ENCODE measurements around the gene ABCA7. TPM values are rescaled to one million over a fixed set of nuclear protein-coding genes. Genes with fewer than 3 reads are reported as not detected.

ABCA7 gene
- polyA plus RNA-seq, 1 donor from 2014 or later = 51.8 TPM

DNA sequence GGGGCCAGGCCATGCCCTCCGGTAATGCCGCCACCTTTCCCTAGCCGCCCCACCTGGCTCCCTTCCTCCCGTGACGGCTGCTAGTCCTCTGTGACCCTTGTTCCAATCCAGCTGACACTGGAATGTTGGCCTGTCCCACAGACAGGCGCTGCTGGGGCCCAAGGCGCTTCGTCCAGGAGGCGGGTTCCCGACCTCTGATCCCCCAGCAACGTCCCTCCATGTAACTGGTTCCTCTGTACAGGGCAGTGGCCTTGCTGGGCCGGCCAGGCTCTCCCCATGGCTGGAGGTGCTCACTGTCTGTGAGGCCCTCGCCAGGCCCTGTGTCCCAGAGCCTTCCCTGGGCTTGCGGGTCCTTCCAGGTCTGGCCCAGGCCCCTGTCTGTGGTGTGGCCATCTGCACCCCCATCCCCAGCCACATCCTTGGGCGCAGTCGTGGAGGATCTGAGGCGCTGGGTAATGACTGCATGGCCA is 46.5 kb upstream of the ABCA7 start:
- Histone ChIP-seq H3F3A (ENCODE audit: insufficient read depth, low read length, poor library complexity, severe bottlenecking) (no peaks in the 10 kb centered on the region), H2AFZ (ENCODE audit: low read depth, low read length) (no peak overlapping the region), H3K79me2 (replicated peaks; ENCODE audit: insufficient read depth, low read length) (no peaks in the 10 kb centered on the region), H3K36me3 (ENCODE audit: insufficient read depth, low read length) (no peaks in the 10 kb centered on the region), H3K9me2 (ENCODE audit: insufficient read depth, low read length) (no peaks in the 10 kb centered on the region), H3K4me3 (ENCODE audit: low read length) (no peak overlapping the region), H4K20me1 (ENCODE audit: insufficient read depth) (no peaks in the 10 kb centered on the region), H3K9ac (ENCODE audit: low read length) (no peak overlapping the region), H3K27me3 (ENCODE audit: insufficient read depth, low read depth, low read length) (no peaks in the 10 kb centered on the region), H3K27ac (ENCODE audit: low read length) (no peak overlapping the region), H3K9me3 (ENCODE audit: low read length) (no peaks in the 10 kb centered on the region), H3K4me2 (ENCODE audit: low read length) (no peak overlapping the region)
- TF ChIP-seq RAD21 (conservative IDR thresholded peaks at IDR 0.05) (no peak), MXI1 (conservative IDR thresholded peaks at IDR 0.05; ENCODE audit: poor library complexity, severe bottlenecking) (no peak), EZH2 (IDR thresholded peaks at IDR 0.05; ENCODE audit: borderline replicate concordance, insufficient read depth, low read length, poor library complexity, severe bottlenecking) (no peak), POLR2AphosphoS5 (IDR thresholded peaks at IDR 0.05) (no peak), EP300 (conservative IDR thresholded peaks at IDR 0.05; ENCODE audit: poor library complexity, severe bottlenecking) (no peak), SMC3 (conservative IDR thresholded peaks at IDR 0.05; ENCODE audit: poor library complexity) (no peak), TAF1 (IDR thresholded peaks at IDR 0.05; ENCODE audit: low read depth) (no peak)
- TF ChIP-seq, protein P1, sequence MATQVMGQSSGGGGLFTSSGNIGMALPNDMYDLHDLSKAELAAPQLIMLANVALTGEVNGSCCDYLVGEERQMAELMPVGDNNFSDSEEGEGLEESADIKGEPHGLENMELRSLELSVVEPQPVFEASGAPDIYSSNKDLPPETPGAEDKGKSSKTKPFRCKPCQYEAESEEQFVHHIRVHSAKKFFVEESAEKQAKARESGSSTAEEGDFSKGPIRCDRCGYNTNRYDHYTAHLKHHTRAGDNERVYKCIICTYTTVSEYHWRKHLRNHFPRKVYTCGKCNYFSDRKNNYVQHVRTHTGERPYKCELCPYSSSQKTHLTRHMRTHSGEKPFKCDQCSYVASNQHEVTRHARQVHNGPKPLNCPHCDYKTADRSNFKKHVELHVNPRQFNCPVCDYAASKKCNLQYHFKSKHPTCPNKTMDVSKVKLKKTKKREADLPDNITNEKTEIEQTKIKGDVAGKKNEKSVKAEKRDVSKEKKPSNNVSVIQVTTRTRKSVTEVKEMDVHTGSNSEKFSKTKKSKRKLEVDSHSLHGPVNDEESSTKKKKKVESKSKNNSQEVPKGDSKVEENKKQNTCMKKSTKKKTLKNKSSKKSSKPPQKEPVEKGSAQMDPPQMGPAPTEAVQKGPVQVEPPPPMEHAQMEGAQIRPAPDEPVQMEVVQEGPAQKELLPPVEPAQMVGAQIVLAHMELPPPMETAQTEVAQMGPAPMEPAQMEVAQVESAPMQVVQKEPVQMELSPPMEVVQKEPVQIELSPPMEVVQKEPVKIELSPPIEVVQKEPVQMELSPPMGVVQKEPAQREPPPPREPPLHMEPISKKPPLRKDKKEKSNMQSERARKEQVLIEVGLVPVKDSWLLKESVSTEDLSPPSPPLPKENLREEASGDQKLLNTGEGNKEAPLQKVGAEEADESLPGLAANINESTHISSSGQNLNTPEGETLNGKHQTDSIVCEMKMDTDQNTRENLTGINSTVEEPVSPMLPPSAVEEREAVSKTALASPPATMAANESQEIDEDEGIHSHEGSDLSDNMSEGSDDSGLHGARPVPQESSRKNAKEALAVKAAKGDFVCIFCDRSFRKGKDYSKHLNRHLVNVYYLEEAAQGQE (IDR thresholded peaks at IDR 0.05; ENCODE audit: borderline replicate concordance) = no peak
- TF ChIP-seq, protein P2, sequence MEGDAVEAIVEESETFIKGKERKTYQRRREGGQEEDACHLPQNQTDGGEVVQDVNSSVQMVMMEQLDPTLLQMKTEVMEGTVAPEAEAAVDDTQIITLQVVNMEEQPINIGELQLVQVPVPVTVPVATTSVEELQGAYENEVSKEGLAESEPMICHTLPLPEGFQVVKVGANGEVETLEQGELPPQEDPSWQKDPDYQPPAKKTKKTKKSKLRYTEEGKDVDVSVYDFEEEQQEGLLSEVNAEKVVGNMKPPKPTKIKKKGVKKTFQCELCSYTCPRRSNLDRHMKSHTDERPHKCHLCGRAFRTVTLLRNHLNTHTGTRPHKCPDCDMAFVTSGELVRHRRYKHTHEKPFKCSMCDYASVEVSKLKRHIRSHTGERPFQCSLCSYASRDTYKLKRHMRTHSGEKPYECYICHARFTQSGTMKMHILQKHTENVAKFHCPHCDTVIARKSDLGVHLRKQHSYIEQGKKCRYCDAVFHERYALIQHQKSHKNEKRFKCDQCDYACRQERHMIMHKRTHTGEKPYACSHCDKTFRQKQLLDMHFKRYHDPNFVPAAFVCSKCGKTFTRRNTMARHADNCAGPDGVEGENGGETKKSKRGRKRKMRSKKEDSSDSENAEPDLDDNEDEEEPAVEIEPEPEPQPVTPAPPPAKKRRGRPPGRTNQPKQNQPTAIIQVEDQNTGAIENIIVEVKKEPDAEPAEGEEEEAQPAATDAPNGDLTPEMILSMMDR (IDR thresholded peaks at IDR 0.05; ENCODE audit: poor library complexity, severe bottlenecking) = no peak

GRCh38 chr19:993831-994393 is 46.0 kb upstream of the ABCA7 start:
- Histone ChIP-seq H3K36me3 (ENCODE audit: insufficient read depth, low read length) (no peaks in the 10 kb centered on the region), H3K27ac (ENCODE audit: low read length) (no peak overlapping the region), H2AFZ (ENCODE audit: low read depth, low read length) (no peak overlapping the region), H3K9me2 (ENCODE audit: insufficient read depth, low read length) (no peaks in the 10 kb centered on the region), H3K4me3 (ENCODE audit: low read length) (no peak overlapping the region), H3K4me2 (ENCODE audit: low read length) (no peak overlapping the region), H3F3A (ENCODE audit: insufficient read depth, low read length, poor library complexity, severe bottlenecking) (no peaks in the 10 kb centered on the region), H3K79me2 (replicated peaks; ENCODE audit: insufficient read depth, low read length) (no peaks in the 10 kb centered on the region), H3K9ac (ENCODE audit: low read length) (no peak overlapping the region), H4K20me1 (ENCODE audit: insufficient read depth) (no peaks in the 10 kb centered on the region), H3K9me3 (ENCODE audit: low read length) (no peaks in the 10 kb centered on the region), H3K27me3 (ENCODE audit: insufficient read depth, low read depth, low read length) (peaks cover 2% of the 10 kb centered on the region)
- TF ChIP-seq, protein P1 (IDR thresholded peaks at IDR 0.05; ENCODE audit: borderline replicate concordance) = no peak
